Subcutaneous abdominal adipose tissue (tissue), 5 donors: ENCODE measurements around the gene STXBP2.
"Not testable (repeated sequence)": the region's sequence is repeated elsewhere in the genome, so short reads cannot be mapped to it uniquely, and the experiment has no call there.

Experiments used
- H3K27ac ChIP-seq: one replicate; pipeline ENCODE4 v1.7.0; 2013; ENCODE audit warnings: low read depth, mild to moderate bottlenecking, inconsistent platforms, low read length, moderate library complexity
- H3K27me3 ChIP-seq, 5 donors: one replicate each; pipeline ENCODE4 v1.7.0; 2013; ENCODE audit warnings: low read length in 5 of 5, inconsistent platforms in 1 of 5; ENCODE audit not compliant: control insufficient read depth in 5 of 5, insufficient read depth in 4 of 5
- H3K36me3 ChIP-seq, 5 donors: one replicate each; pipeline ENCODE4 v1.7.0; 2013; ENCODE audit warnings: low read length in 5 of 5; ENCODE audit not compliant: control insufficient read depth in 5 of 5, insufficient read depth in 5 of 5
- H3K4me1 ChIP-seq, 5 donors: one replicate each; pipeline ENCODE4 v1.7.0; 2013; ENCODE audit warnings: low read length in 5 of 5, mild to moderate bottlenecking in 3 of 5, moderate library complexity in 1 of 5; ENCODE audit not compliant: control insufficient read depth in 5 of 5, insufficient read depth in 5 of 5
- H3K4me3 ChIP-seq, 5 donors: one replicate each; pipeline ENCODE4 v1.7.0; 2013; ENCODE audit warnings: low read length in 5 of 5, low read depth in 1 of 5
- H3K9ac ChIP-seq, 5 donors: one replicate each; pipeline ENCODE4 v1.7.0; 2013; ENCODE audit warnings: low read length in 5 of 5, mild to moderate bottlenecking in 4 of 5, moderate library complexity in 3 of 5
- H3K9me3 ChIP-seq, 5 donors: one replicate each; pipeline ENCODE4 v1.7.0; 2013; ENCODE audit warnings: low read length in 5 of 5; ENCODE audit not compliant: control insufficient read depth in 5 of 5
- donor health status: healthy.
- donor health status: healthy.
- donor health status: healthy.
- donor health status: healthy.
- donor health status: healthy.

Gene STXBP2

DNA sequence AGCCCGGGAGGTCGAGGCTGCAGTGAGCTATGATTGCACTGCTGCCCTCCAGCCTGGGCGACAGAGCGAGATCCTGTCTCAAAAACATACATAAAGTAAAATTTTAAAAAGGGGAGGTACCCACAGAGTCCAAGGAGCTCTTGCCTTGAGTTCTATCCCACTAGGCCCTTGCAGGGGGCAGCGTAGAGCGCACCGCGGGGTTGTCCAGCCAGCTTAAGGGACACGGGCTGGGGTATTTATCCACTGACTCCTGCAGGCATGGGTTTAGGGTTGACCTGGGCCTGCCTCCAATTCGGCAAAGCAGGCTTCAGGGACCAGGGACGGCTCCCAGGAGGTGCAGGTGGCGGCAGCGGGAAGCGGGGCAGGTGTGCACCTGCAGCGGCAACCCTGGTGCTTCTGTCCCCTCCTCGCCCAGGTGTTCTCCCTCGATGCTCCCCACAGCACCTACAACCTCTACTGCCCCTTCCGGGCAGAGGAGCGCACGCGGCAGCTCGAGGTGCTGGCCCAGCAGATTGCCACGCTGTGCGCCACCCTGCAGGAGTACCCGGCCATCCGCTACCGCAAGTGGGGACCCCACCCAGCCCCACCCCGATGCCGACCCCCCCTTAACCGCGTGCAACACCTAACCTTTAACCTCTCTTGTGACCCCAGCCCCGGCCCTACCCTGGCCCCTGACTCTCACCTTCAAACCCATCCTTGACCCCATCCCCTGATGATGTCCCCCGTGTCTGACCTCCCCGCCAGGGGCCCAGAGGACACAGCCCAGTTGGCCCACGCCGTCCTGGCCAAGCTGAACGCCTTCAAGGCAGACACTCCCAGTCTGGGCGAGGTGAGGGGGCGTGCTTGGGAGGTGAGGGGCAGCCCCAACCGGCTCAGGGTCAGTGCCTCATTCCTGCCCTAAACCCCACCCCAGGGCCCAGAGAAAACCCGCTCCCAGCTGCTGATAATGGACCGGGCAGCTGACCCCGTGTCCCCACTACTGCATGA lies 4.7 kb downstream of the STXBP2 start:
- Histone ChIP-seq H3K27me3 (peaks cover 6 to 23% (median 15%) of the 10 kb centered on the region in 5 donors), H3K9me3 (no peaks in the 10 kb centered on the region), H3K27ac (no peak overlapping the region), H3K36me3 (peaks cover 0 to 12% (median 0%) of the 10 kb centered on the region in 5 donors), H3K4me1 (peaks cover 0 to 6% (median 0%) of the 10 kb centered on the region in 5 donors), H3K9ac (no peak overlapping the region), H3K4me3 (no peak overlapping the region)

DNA sequence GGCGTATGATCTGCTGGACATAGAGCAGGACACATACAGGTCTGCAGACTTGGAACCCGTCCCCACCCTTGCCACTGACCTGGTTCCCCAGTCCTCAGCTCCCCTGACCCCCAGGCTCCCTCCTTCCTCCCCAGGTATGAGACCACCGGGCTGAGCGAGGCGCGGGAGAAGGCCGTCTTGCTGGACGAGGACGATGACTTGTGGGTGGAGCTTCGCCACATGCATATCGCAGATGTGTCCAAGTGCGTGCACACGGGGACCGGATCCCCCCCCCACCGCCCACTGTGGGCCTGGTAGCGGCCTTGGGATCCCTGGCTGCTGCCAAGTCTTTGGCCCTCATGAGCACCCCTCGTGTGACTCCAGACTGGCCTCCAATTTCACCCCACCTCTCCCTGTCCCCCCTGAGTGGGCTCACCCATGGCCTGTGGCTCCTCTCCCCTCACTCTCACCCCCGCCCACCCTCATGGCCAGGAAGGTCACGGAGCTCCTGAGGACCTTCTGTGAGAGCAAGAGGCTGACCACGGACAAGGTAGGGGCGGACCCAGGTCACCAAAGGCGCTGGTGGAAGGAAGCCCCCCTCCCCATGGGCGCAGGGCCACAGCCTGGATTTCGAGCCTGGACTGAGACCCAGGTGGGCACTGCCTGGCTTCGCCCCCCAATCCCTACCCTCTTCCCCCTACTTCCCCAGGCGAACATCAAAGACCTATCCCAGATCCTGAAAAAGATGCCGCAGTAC lies 5.6 kb downstream of the STXBP2 start:
- H3K9me3 ChIP-seq, result no peaks in the 10 kb centered on the region

DNA sequence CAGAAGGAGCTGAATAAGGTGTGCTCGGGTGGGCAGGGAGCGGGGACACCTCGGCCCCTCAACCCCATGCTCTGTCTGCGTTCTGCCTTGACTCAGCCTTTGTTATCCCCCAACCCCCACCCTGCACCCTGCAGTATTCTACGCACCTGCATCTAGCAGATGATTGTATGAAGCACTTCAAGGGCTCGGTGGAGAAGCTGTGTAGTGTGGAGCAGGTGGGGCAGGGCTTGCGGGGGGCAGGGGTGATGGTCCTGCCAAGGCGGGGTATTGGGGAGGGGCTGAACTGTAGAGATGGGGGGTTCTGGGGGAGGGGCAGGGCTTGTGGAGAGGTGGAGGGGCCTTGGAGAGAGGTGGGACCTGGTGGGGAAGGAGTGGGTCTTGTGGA lies 6.1 kb downstream of the STXBP2 start:
- Histone ChIP-seq H3K27me3 (peaks cover 0 to 16% (median 11%) of the 10 kb centered on the region in 5 donors), H3K9me3 (no peaks in the 10 kb centered on the region), H3K4me3 (no peak overlapping the region), H3K27ac (no peak overlapping the region), H3K4me1 (no peaks in the 10 kb centered on the region), H3K36me3 (peaks cover 0 to 12% (median 0%) of the 10 kb centered on the region in 5 donors), H3K9ac (no peak overlapping the region)

More for the DNA sequence above, 5.6 kb downstream of the STXBP2 start:
- H3K27ac ChIP-seq, result no peak overlapping the region
- peaks cover 0 to 12% (median 0%) of the 10 kb centered on the region in 5 donors for H3K36me3 ChIP-seq
- peaks cover 3 to 20% (median 12%) of the 10 kb centered on the region in 5 donors for H3K27me3 ChIP-seq
- H3K4me3 ChIP-seq, result no peak overlapping the region
- H3K4me1 ChIP-seq, result peaks cover 0 to 2% (median 0%) of the 10 kb centered on the region in 5 donors
- no peak overlapping the region for H3K9ac ChIP-seq

- H3K9me3 ChIP-seq, H3K4me3 ChIP-seq, H3K4me1 ChIP-seq, H3K27ac ChIP-seq, H3K9ac ChIP-seq: not testable (repeated sequence)
- Histone ChIP-seq H3K27me3 (peaks cover 0 to 12% (median 6%) of the 10 kb centered on the region in 5 donors), H3K36me3 (peaks cover 0 to 12% (median 0%) of the 10 kb centered on the region in 5 donors)
Measured at GRCh38 chr19:7643629-7644549, 7.0 kb downstream of the STXBP2 start.

DNA sequence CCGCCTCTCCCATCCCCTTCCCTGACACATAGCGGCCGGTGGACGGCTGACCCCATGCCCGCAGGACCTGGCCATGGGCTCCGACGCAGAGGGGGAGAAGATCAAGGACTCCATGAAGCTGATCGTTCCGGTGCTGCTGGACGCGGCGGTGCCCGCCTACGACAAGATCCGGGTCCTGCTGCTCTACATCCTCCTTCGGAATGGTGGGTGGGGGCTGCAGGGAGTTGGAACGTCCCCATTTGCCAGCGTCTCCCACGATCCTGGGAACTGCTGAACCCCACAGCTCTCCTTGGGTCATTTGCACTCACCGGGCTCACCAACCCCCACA lies 7.6 kb downstream of the STXBP2 start:
- no peak overlapping the region for H3K27ac ChIP-seq
- H3K9me3 ChIP-seq, result no peaks in the 10 kb centered on the region
- H3K9ac ChIP-seq, result no peak overlapping the region
- no peak overlapping the region for H3K4me3 ChIP-seq
- peaks cover 0 to 12% (median 4%) of the 10 kb centered on the region in 5 donors for H3K27me3 ChIP-seq
- peaks cover 0 to 12% (median 0%) of the 10 kb centered on the region in 5 donors for H3K36me3 ChIP-seq
- H3K4me1 ChIP-seq, result no peaks in the 10 kb centered on the region

DNA sequence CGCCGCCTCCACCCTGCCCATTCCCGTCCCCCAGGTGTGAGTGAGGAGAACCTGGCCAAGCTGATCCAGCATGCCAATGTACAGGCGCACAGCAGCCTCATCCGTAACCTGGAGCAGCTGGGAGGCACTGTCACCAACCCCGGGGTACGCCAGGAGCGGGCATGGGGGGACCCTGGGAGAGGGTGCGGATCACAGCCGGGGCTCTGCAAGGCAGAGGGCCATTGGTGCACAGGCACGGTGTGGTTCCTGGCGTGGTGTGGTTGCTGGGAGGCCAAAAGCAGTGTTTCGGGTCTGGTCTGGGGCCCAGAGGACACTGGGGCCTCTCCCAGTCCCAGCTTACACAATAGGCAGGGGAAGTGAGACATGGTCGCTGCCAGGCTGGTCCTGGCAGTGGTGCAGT lies 8.3 kb downstream of the STXBP2 start:
- no peak overlapping the region for H3K27ac ChIP-seq
- H3K4me3 ChIP-seq, result no peak overlapping the region
- H3K9ac ChIP-seq, result no peak overlapping the region
- H3K9me3 ChIP-seq, result no peaks in the 10 kb centered on the region
- peaks cover 0 to 12% (median 6%) of the 10 kb centered on the region in 5 donors for H3K27me3 ChIP-seq
- no peaks in the 10 kb centered on the region for H3K4me1 ChIP-seq
- peaks cover 0 to 12% (median 0%) of the 10 kb centered on the region in 5 donors for H3K36me3 ChIP-seq

DNA sequence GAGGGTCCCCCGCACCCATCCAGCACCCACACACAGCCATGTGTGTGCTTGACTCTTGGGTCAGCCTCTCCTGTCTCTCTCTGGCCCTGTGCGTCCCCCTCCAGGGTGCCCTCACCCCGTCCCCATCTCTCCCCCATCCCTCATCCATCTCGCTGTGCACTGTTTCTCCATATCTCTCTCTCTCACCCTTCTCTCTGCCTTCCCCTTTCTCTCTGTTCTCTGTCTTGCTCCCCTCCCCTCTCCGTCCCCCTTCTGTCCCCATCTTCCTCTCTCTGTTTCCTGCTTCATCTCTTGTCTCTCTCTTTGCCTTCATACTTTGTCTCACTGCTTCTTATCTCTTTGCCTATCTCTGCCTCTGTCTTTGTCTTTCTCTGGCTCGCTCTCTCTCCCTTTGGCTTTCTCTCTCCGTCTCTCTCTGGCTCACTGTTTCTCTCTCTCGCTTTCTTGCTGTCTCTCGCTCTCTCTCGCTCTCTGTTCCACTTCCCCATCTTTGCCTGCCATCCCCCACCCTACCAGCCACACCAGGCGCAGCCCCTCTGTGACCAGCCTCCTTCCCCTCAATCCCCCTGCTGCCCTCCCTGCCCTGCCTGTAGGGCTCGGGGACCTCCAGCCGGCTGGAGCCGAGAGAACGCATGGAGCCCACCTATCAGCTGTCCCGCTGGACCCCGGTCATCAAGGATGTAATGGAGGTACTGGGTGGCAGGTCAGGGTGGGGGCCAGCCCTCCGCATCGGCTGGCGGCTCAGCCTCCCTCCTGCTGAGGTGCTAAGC lies 8.9 kb downstream of the STXBP2 start:
- no peak overlapping the region for H3K9ac ChIP-seq
- no peak overlapping the region for H3K4me3 ChIP-seq
- H3K9me3 ChIP-seq, result no peaks in the 10 kb centered on the region
- H3K4me1 ChIP-seq, result no peaks in the 10 kb centered on the region
- H3K27me3 ChIP-seq, result peaks cover 0 to 12% (median 9%) of the 10 kb centered on the region in 5 donors
- peaks cover 0 to 6% (median 0%) of the 10 kb centered on the region in 5 donors for H3K36me3 ChIP-seq
- H3K27ac ChIP-seq, result no peak overlapping the region

- Histone ChIP-seq H3K9me3 (no peaks in the 10 kb centered on the region), H3K27me3 (peaks cover 0 to 12% (median 9%) of the 10 kb centered on the region in 5 donors), H3K27ac (no peak overlapping the region), H3K4me1 (no peaks in the 10 kb centered on the region), H3K36me3 (peaks cover 0 to 6% (median 0%) of the 10 kb centered on the region in 5 donors), H3K9ac (no peak overlapping the region), H3K4me3 (no peak overlapping the region)
Measured at GRCh38 chr19:7646426-7646700, 9.5 kb downstream of the STXBP2 start.

DNA sequence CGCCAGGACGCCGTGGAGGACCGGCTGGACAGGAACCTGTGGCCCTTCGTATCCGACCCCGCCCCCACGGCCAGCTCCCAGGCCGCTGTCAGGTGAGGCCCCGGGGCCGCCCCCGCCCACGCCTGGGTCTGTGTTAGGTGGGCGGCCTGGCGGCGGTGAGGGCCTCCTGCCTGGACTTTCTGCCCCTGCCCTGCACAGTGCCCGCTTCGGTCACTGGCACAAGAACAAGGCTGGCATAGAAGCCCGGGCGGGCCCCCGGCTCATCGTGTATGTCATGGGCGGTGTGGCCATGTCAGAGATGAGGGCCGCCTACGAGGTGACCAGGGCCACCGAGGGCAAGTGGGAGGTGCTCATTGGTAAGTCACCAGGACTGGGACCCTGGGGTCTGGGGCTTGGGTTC lies 10.2 kb downstream of the STXBP2 start:
- Histone ChIP-seq H3K4me1 (peaks cover under 1 to 3% (median 1%) of the 10 kb centered on the region in 5 donors), H3K9me3 (no peaks in the 10 kb centered on the region), H3K4me3 (no peak overlapping the region), H3K27ac (no peak overlapping the region), H3K27me3 (peaks cover 0 to 12% (median 9%) of the 10 kb centered on the region in 5 donors), H3K36me3 (peaks cover 0 to 3% (median 0%) of the 10 kb centered on the region in 5 donors), H3K9ac (no peak overlapping the region)
